ENCODE results near the gene PIGU. TPM values are rescaled to one million over a fixed set of nuclear protein-coding genes. Genes with fewer than 3 reads are reported as not detected.

PIGU gene
- total RNA-seq, 4 donors from 2014 or later, result 10.2 to 16.8 (median 14.2) TPM

DNA sequence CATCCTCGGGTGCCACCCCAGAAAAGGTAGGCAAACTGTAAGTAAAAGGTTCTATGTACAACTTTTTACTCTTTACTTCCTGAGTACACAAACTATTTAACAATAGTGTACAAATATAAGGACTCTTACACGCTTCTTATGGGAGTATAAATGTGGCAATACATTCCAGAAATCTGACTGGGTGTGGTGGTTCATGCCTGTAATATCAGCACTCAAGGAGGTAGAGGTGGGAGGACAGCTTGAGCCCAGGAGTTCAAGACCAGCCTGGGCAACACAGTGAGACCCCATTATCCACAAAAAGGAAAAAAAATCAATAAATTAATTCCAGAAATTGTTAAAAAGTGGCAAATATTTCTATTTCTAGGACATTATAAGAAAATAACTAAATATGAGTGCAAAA, 48.9 kb downstream of the PIGU start:
- DNase-seq (ENCODE audit: low spot score) (no peak), ATAC-seq (ENCODE audit: low FRiP score) (no peak)
- TF ChIP-seq, protein P1, sequence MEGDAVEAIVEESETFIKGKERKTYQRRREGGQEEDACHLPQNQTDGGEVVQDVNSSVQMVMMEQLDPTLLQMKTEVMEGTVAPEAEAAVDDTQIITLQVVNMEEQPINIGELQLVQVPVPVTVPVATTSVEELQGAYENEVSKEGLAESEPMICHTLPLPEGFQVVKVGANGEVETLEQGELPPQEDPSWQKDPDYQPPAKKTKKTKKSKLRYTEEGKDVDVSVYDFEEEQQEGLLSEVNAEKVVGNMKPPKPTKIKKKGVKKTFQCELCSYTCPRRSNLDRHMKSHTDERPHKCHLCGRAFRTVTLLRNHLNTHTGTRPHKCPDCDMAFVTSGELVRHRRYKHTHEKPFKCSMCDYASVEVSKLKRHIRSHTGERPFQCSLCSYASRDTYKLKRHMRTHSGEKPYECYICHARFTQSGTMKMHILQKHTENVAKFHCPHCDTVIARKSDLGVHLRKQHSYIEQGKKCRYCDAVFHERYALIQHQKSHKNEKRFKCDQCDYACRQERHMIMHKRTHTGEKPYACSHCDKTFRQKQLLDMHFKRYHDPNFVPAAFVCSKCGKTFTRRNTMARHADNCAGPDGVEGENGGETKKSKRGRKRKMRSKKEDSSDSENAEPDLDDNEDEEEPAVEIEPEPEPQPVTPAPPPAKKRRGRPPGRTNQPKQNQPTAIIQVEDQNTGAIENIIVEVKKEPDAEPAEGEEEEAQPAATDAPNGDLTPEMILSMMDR (IDR thresholded peaks at IDR 0.05), result no peak

DNA sequence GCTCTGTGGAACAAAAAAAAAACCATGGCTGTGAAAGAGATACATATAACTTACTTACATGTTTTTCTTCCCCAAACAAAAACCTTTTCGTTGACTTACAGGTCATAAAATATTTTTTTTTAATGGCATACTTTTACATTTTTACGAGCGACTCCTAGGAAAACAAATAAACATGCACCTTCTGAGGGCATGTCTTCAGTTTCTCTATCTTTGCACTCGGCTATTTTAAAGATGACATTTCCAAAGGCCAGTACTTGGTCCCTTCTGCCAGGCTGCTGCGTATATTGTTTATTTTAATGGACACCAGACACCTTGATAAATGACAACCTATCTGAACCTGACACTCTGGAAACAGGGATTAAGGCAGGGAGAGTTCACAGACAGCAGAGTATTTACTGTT, 49.4 kb downstream of the PIGU start:
- DNase-seq (ENCODE audit: low spot score) (no peak), ATAC-seq (ENCODE audit: low FRiP score) (no peak)
- TF ChIP-seq, protein P1 (IDR thresholded peaks at IDR 0.05), result no peak

DNA sequence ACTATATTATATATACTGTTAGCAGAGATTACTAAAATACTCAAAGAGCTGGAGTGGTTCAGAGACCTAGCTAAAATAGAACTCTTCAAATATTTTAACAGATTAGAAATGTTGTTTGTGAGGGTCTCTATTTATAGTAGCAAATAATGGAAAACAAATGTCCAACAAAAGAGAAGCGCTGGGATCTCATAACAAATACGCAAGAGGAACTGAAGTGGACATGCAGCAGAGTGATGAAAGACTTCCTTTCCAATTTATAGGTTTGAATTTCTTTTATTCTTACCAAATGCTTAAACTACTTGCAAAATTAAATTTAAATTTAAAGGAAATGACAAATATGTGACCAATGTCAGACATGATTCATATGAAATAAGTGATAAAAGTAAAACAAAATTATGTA, 49.9 kb downstream of the PIGU start:
- ATAC-seq (ENCODE audit: low FRiP score), result no peak
- no peak for DNase-seq (ENCODE audit: low spot score)
- TF ChIP-seq, protein P1 (IDR thresholded peaks at IDR 0.05), result no peak

DNA sequence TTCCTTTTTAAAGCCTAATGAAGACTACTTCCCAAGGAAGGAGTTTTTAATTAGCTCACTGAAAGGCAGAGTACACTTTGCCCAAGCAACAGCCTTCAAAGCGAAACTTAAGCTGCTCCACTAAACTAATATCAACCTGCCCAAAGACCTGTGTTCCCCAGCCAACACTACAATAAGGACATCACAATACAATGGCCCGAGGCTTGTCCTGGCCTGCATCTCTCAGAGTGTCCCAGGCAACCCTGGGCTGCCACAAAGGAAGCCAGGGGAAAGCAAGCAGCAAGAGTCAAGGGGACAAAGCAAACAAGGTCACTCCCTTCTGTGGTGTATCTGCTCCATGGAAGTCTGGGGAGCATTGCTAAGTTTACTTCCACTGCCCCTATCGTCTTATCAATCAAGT, 52.3 kb downstream of the PIGU start:
- TF ChIP-seq, protein P1 (IDR thresholded peaks at IDR 0.05), result no peak
- ATAC-seq (ENCODE audit: low FRiP score), result no peak
- no peak for DNase-seq (ENCODE audit: low spot score)

DNA sequence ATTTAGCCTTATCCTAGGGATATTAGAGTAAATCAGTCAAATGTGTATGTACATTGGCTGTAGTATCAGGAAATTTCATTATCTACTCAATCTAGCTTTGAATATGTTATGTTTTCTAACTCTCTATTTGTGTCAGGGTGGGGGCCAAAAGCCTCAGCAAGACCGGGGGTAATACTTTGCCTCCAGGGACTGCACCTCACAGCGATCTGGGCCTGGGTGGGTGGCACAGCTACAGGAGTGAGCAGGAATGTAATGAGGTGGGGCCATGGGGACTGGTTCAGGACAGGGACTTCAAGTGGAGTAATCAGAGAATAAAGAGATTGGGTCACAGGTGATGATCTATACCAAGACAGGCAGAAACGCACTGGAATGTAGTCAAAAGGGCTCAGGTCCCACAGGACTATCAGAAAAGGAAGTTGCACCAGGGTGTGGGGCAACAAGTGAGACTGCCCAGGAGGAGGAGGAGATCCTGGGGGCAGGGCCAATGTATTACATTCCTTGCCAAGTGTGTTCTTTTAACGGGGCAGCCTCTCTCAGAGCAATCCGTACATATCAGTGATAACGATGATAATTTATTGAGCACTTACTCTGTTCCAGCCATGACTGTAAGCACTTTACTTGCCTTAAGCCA, 54.0 kb downstream of the PIGU start:
- TF ChIP-seq, protein P1 (IDR thresholded peaks at IDR 0.05), result no peak
- ATAC-seq (ENCODE audit: low FRiP score) (peak; percentile 44), DNase-seq (ENCODE audit: low spot score) (no peak)

DNA sequence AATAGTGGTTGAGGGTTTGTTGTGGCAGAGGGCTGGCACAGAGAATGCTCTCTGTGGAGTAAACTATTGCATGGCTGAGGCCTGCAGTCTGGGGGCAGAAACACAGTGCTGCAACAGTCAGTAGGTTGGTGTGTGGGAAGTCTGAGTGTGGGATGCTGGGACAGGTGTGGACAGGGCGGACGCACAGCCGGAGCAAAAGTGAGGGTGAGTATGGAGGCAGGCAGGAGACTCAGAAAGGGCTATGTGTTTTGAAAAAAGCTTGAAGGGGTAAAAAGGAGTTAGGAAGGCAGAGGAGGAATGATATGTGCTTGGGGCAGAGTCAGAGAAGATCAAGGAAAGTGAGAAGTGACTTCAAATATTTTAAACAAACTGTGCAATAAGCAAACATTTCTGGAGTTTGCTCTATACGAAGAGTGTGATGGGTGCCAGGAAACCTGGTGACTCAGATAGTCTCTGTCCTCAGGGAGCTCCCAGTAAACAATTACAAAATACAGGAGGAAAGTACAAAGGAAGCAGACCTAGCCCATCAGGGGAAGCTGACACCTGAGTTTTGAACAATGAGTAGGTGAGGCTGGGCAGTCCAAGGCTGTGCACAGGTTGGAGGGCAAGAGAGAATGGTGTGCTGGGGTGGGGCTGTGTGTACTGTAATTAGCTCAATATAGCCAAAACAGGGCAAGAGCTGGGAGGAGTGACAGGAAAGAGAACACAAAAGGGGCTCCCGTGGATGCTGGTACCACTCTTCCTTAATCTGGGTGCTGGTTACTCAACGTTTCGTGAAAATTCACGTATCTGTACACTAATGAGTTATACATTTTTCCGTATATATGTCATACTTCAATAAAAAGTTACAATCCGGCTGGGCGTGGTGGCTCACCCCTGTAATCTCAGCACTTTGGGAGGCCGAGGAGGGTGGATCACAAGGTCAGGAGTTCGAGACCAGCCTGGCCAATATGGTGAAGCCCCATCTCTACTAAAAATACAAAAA, 55.2 kb downstream of the PIGU start:
- no peak for DNase-seq (ENCODE audit: low spot score)
- ATAC-seq (ENCODE audit: low FRiP score), result no peak
- TF ChIP-seq, protein P1 (IDR thresholded peaks at IDR 0.05), result no peak

All from omental fat pad (tissue), 4 donors.